ENCODE measurements around the gene PARPBP.

DNA sequence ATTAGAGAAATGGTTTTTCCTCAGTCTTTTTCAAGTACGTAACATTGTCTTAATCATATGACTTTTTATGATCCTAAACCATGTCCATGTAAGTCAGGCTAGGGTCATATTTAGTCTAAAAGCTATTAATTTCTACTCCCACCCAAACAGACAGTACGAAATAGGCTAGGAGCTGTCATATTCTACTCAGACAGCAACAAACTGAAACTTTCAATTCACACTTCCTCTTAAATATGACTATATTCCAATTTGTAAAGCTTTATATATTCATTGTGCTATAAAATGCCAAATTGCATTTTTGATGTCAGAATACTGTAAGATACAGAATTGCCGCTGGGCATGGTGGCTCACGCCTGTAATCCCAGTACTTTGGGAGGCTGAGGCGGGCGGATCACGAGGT, 3.6 kb upstream of the PARPBP start:
- no peak for TF ChIP-seq GATA2 (IDR thresholded peaks at IDR 0.05; ENCODE audit: low read depth, low read length)
- TF ChIP-seq GATA3 (IDR thresholded peaks at IDR 0.05; ENCODE audit: low read depth, low read length) = no peak

Data from SH-SY5Y (cell line).